Stomach (tissue), 9 donors: ENCODE data around the gene MOB1A. TPM values are rescaled to one million over a fixed set of nuclear protein-coding genes. Genes with fewer than 3 reads are reported as not detected.

Experiments
- DNase-seq, 2 donors: peaks; one replicate each; pipeline versions ENCODE4 v3.0.0 to v3.0.0-alpha.2; 2013 to 2019
- H3K27ac ChIP-seq, 5 donors: fragments of 200-600 bp in 4 of 5; sonication (generic) in 4 of 5; one replicate each; pipeline ENCODE4 v1.5.1; 2013 to 2019; ENCODE audit warnings: mild to moderate bottlenecking in 1 of 5, moderate library complexity in 1 of 5
- H3K27me3 ChIP-seq, 3 donors: fragments of 200-600 bp; sonication (generic); one replicate each; pipeline ENCODE4 v1.5.1; 2017 to 2019; ENCODE audit warnings: mixed run types in 1 of 3
- H3K36me3 ChIP-seq, 4 donors: fragments of 200-600 bp; sonication (generic); 1 replicate in 3 of 4; 2 replicates in 1 of 4; pipeline ENCODE4 v1.5.1; 2016 to 2019
- H3K4me1 ChIP-seq, 4 donors: fragments of 200-600 bp; sonication (generic); one replicate each; pipeline ENCODE4 v1.5.1; 2016 to 2019
- H3K4me3 ChIP-seq, 4 donors: fragments of 200-600 bp; sonication (generic) in 3 of 4; one replicate each; pipeline ENCODE4 v1.5.1; 2016 to 2019; ENCODE audit warnings: mild to moderate bottlenecking in 1 of 4
- H3K9me3 ChIP-seq, 4 donors: fragments of 200-600 bp; sonication (generic); one replicate each; pipeline ENCODE4 v1.5.1; 2016 to 2019
- CTCF ChIP-seq, 7 experiments: fragments of 450-650 bp in 4 of 7; fragments of 200-600 bp in 3 of 7; sonication (generic) in 3 of 7; IDR thresholded peaks; one replicate each; pipeline ENCODE4 v1.5.1; 2016 to 2019; ENCODE audit warnings: antibody characterized with exemption in 7 of 7, control low read depth in 2 of 7, mild to moderate bottlenecking in 1 of 7
- EP300 ChIP-seq: sonication (generic); formaldehyde crosslinking; IDR thresholded peaks from one replicate; pipeline ENCODE4 v1.6.1; 2017; ENCODE audit warnings: antibody characterized with exemption
- POLR2A ChIP-seq, 4 donors: fragments of 450-650 bp; IDR thresholded peaks; one replicate each; pipeline ENCODE4 v1.6.1; 2016; ENCODE audit warnings: antibody characterized with exemption in 4 of 4, control low read depth in 2 of 4, mild to moderate bottlenecking in 1 of 4, moderate library complexity in 1 of 4
- POLR2AphosphoS5 ChIP-seq, 3 donors: sonication (generic); formaldehyde crosslinking; IDR thresholded peaks; one replicate each; pipeline ENCODE4 v1.6.1; 2016; ENCODE audit warnings: antibody characterized with exemption in 3 of 3
- WGBS, 5 donors: extraction: QIAGEN DNeasy Blood & Tissue Kit in 3 of 5; methylation state at CpG; one replicate each; pipeline versions ENCODE4 v1.1.5 to v1.1.7; 2013 to 2018; 5-methylcytosine and 5-hydroxymethylcytosine counted together
- intact Hi-C: fragments of 100-400 bp; cut with DNase I; formaldehyde crosslinking; loops from one replicate; pipeline ENCODE4 v1.15.1; 2023; ENCODE audit warnings: low total_unique reads
- polyA plus RNA-seq, 3 donors: library from polyadenylated mRNA; stranded (reverse); fragments of 200-250 nt; gene quantifications; one replicate each; pipeline ENCODE4 v1.2.3, GENCODE V29; 2013
- total RNA-seq, 5 donors: library from RNA; depleted of rRNA; stranded (reverse); fragments of >200 nt; gene quantifications; one replicate each; pipeline versions ENCODE4 v1.1.0 to v1.2.3, GENCODE V29; 2014 to 2016
- donor health status: healthy with polysubstance abuse.
- donor health status: Bipolar disorder and iron deficiency.
- donor health status: healthy.

MOB1A gene
- total and polyA plus RNA-seq, 8 donors, result 22.4 to 127 (median 62.9) TPM

DNA sequence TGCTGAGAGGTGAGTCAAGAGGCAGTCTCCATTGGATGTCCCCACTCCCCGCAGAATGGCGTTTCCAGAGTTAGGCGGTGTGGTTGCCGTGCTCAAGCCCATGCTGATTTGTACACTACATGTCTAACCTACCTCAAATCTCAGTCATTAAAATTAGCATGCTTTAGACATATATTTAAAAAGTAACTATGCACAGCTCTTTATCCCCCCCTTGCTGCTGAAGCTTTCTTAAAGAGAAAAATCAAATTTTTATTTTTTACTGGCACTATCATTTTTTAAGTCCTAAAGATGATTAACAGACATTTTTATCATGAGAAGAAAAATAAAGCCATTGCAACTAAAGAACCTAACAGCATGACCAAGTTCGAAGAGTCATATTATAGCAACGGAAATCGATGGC lies 73.8 kb downstream of the MOB1A start:
- DNase-seq, result no peak
- Histone ChIP-seq H3K27me3 (no peaks in the 10 kb centered on the region), H3K27ac (no peak overlapping the region), H3K36me3 (peaks cover 26 to 49% (median 48%) of the 10 kb centered on the region in 4 donors), H3K4me1 (no peaks in the 10 kb centered on the region), H3K9me3 (no peaks in the 10 kb centered on the region), H3K4me3 (no peak overlapping the region)
- intact Hi-C loops, result no loop called here
- 89 to 96% (median 94%) methylated on average over 7 of the region's 7 CpGs for WGBS, 5 donors
- TF ChIP-seq EP300, result no peak
- no peak for TF ChIP-seq CTCF (IDR thresholded peaks at IDR 0.05)
- TF ChIP-seq POLR2AphosphoS5 (IDR thresholded peaks at IDR 0.05), result no peak
- no peak for TF ChIP-seq POLR2A (IDR thresholded peaks at IDR 0.05)

- no peaks in the 10 kb centered on the region for H3K4me1 ChIP-seq
- TF ChIP-seq POLR2A (IDR thresholded peaks at IDR 0.05) (no peak), CTCF (IDR thresholded peaks at IDR 0.05) (no peak), POLR2AphosphoS5 (IDR thresholded peaks at IDR 0.05) (no peak), EP300 (no peak)
- no peak overlapping the region for H3K27ac ChIP-seq
- WGBS, 5 donors, result 83 to 93% (median 86%) methylated on average over 6 of the region's 6 CpGs
- peaks cover 37 to 60% (median 58%) of the 10 kb centered on the region in 4 donors for H3K36me3 ChIP-seq
- intact Hi-C loops, result no loop called here
- H3K4me3 ChIP-seq, result no peak overlapping the region
- no peaks in the 10 kb centered on the region for H3K27me3 ChIP-seq
- no peak for DNase-seq
- no peaks in the 10 kb centered on the region for H3K9me3 ChIP-seq
These were observed 74.9 kb downstream of the MOB1A start for GRCh38 chr2:74103763-74104162.

Other genes with a start within 250 kb of the MOB1A start
- gene TET3, start 194.0 kb downstream of the MOB1A start, total RNA-seq, result 10 to 100 TPM; 14.7 to 31.5 (median 17.8) TPM
- gene TET3, start 194.0 kb downstream of the MOB1A start, polyA plus RNA-seq, result 1 to 10 TPM; 1.7 to 2.2 (median 1.8) TPM
- gene BOLA3, start 31.0 kb downstream of the MOB1A start, total RNA-seq, result 100 to 1,000 TPM in 2 of 5 donors, 10 to 100 TPM in 2, not detected in 1; 13.3 to 310 (median 65.8) TPM
- 100 to 1,000 TPM in 1 of 3 donors, 10 to 100 TPM in 2; 57.3 to 129 (median 94.1) TPM for gene BOLA3, start 31.0 kb downstream of the MOB1A start, polyA plus RNA-seq
- 10 to 100 TPM in 3 of 5 donors, 1 to 10 TPM in 2; 4.3 to 51.3 (median 37.7) TPM for gene MTHFD2, start 19.7 kb upstream of the MOB1A start, total RNA-seq
- 10 to 100 TPM; 34.1 to 54.1 (median 42.1) TPM for gene MTHFD2, start 19.7 kb upstream of the MOB1A start, polyA plus RNA-seq
- gene SLC4A5, start 164.5 kb upstream of the MOB1A start, total RNA-seq, result 1 to 10 TPM in 3 of 5 donors, under 1 TPM in 1, not detected in 1; 0.58 to 4.8 (median 3.2) TPM
- gene SLC4A5, start 164.5 kb upstream of the MOB1A start, polyA plus RNA-seq, result under 1 TPM; 0.12 to 0.46 (median 0.38) TPM
- 100 to 1,000 TPM in 3 of 5 donors, 10 to 100 TPM in 2; 71.2 to 181 (median 122) TPM for gene DCTN1, start 201.4 kb upstream of the MOB1A start, total RNA-seq
- gene DCTN1, start 201.4 kb upstream of the MOB1A start, polyA plus RNA-seq, result 10 to 100 TPM; 65.8 to 92.6 (median 83.5) TPM
- gene C2orf81, start 242.7 kb upstream of the MOB1A start, total RNA-seq, result 1 to 10 TPM in 2 of 5 donors, not detected in 3; 2.7 to 3.5 TPM
- gene C2orf81, start 242.7 kb upstream of the MOB1A start, polyA plus RNA-seq, result 1 to 10 TPM; 1.7 to 2.2 (median 2.1) TPM
- gene WDR54, start 242.9 kb upstream of the MOB1A start, total RNA-seq, result 1 to 10 TPM in 4 of 5 donors, not detected in 1; 3.5 to 9.8 (median 7.3) TPM
- 10 to 100 TPM; 10.5 to 12.8 (median 12.5) TPM for gene WDR54, start 242.9 kb upstream of the MOB1A start, polyA plus RNA-seq